ENCODE results near the gene RNF157.
"Not testable (repeated sequence)": the region's sequence is repeated elsewhere in the genome, so short reads cannot be mapped to it uniquely, and the experiment has no call there.

RNF157 gene

GRCh38 chr17:76251478-76252039 is 11.3 kb upstream of the RNF157 start:
- no peak overlapping the region for H3K4me3 ChIP-seq (ENCODE audit: low read depth, low read length)
- TF ChIP-seq, protein P1, sequence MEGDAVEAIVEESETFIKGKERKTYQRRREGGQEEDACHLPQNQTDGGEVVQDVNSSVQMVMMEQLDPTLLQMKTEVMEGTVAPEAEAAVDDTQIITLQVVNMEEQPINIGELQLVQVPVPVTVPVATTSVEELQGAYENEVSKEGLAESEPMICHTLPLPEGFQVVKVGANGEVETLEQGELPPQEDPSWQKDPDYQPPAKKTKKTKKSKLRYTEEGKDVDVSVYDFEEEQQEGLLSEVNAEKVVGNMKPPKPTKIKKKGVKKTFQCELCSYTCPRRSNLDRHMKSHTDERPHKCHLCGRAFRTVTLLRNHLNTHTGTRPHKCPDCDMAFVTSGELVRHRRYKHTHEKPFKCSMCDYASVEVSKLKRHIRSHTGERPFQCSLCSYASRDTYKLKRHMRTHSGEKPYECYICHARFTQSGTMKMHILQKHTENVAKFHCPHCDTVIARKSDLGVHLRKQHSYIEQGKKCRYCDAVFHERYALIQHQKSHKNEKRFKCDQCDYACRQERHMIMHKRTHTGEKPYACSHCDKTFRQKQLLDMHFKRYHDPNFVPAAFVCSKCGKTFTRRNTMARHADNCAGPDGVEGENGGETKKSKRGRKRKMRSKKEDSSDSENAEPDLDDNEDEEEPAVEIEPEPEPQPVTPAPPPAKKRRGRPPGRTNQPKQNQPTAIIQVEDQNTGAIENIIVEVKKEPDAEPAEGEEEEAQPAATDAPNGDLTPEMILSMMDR (IDR thresholded peaks at IDR 0.05; ENCODE audit: control insufficient read depth, extremely low read depth, insufficient read depth): no peak
- DNase-seq (ENCODE audit: low read depth): no peak

DNA sequence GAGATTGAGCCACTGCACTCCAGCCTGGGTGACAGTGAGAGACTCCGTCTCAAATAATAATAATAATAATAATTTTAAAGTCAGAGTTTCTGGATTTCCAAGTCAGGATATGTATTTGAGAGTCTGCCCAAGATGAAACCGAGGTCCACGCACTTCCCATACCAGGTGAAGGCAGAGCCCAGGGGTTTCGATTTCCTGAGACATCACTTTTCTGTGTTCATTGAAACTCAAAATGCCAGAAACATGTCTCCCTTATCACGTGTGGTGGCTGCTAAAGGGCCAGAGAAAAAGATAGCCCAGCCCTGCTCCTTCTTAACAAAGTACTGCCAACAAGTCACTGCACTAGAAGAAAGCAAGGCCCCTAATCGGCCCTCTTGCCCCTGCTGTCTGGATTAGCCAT is 9.8 kb upstream of the RNF157 start:
- TF ChIP-seq, protein P1 (IDR thresholded peaks at IDR 0.05; ENCODE audit: control insufficient read depth, extremely low read depth, insufficient read depth): no peak
- DNase-seq (ENCODE audit: low read depth): no peak
- H3K4me3 ChIP-seq (ENCODE audit: low read depth, low read length): no peak overlapping the region

- no peak for DNase-seq (ENCODE audit: low read depth)
- TF ChIP-seq, protein P1 (IDR thresholded peaks at IDR 0.05; ENCODE audit: control insufficient read depth, extremely low read depth, insufficient read depth): no peak
- no peak overlapping the region for H3K4me3 ChIP-seq (ENCODE audit: low read depth, low read length)
Observed at GRCh38 chr17:76248013-76248782, 7.9 kb upstream of the RNF157 start.

DNA sequence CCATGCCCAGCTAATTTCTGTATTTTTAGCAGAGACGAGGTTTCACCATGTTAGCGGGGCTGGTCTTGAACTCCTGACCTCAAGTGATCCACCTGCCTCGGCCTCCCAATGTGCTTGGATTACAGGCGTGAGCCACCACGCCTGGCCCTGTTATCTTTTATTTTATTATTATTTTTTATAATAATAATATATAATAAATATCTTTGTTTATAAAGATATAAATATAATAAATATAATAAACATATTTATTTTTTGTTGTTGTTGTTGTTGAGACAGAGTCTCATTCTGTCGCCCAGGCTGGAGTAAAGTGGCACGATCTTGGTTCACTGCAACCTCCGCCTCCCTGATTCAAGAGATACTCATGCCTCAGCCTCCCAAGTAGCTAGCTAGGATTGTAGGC is 7.0 kb upstream of the RNF157 start:
- no peak overlapping the region for H3K4me3 ChIP-seq (ENCODE audit: low read depth, low read length)
- no peak for DNase-seq (ENCODE audit: low read depth)
- TF ChIP-seq, protein P1 (IDR thresholded peaks at IDR 0.05; ENCODE audit: control insufficient read depth, extremely low read depth, insufficient read depth): no peak

DNA sequence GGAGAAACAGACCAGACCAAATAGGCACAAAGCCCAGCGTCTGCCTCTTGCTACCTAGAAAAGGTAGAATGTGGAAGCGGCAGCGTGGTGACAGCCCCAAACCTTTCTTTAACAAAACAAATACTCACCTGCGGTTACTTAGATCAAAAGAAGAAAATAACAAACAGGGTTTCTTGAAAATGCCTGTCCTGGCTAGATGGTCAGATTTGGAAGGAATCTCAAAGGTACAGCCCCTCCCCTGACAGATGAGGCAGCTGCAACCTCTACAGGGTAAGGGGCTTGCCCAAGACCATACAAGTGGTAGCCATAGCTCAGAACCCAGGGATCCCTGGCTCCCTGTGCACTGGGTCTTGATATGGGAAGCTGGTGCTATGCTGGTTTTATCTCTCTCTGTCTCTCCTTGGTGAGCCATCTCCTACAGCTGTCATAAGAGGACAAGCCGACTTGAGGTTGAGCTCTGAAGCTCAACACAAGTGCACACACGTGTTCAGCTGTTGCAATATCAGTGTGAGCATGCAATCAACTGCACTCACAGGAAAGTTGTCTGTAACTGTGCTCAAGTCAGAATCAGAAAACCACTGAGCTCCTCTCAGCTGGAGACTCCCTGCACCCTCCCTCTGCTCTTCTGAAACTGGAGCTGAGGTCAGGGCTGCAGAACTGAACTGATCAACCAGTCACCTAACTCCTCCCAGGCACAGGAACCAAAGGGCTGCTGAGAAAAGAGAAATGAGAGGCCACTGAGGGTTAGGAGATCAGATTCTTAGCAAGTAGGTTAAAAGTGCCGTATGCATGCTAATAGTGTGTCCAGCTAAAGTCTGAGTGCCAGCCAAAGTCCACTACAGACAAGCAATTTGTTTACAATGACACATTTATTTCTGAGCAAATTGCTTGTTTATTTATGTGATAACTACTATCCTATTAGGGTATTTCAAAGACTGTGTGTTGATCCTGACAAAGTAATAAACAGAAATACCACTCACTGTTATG is 6.1 kb upstream of the RNF157 start:
- no peak overlapping the region for H3K4me3 ChIP-seq (ENCODE audit: low read depth, low read length)
- TF ChIP-seq, protein P1 (IDR thresholded peaks at IDR 0.05; ENCODE audit: control insufficient read depth, extremely low read depth, insufficient read depth): no peak
- no peak for DNase-seq (ENCODE audit: low read depth)

GRCh38 chr17:76244721-76245120 is 4.4 kb upstream of the RNF157 start:
- not testable (repeated sequence) for DNase-seq (ENCODE audit: low read depth); H3K4me3 ChIP-seq (ENCODE audit: low read depth, low read length)
